Calu3 (cell line): ENCODE data around the gene RGMA. TPM values are rescaled to one million over a fixed set of nuclear protein-coding genes. Genes with fewer than 3 reads are reported as not detected.

ENCODE experiments used
- BruUV-seq: library from RNA; stranded (reverse); fragments of 400-500 nt; replicated peaks from 2 replicates; lab custom pipeline; 2021; lab: Mats Ljungman, UMichigan
- CTCF ChIA-PET: fragments of 300-600 bp; sonication (Branson Sonifier 250); formaldehyde crosslinking; loops from one replicate; lab custom pipeline; 2022; ENCODE audit warnings: antibody characterized with exemption; lab: Charles Lee
- DNase-seq: peaks from one replicate; pipeline ENCODE4 v3.0.0; 2022
- H3K27ac Mint-ChIP-seq: one replicate; pipeline ENCODE4 v1.8.0; 2022; ENCODE audit warnings: mixed read lengths; ENCODE audit not compliant: unreplicated experiment
- H3K27me3 Mint-ChIP-seq: one replicate; pipeline ENCODE4 v1.8.0; 2022; ENCODE audit warnings: mixed read lengths; ENCODE audit not compliant: unreplicated experiment
- H3K36me3 Mint-ChIP-seq: one replicate; pipeline ENCODE4 v1.8.0; 2022; ENCODE audit warnings: mild to moderate bottlenecking, moderate library complexity, mixed read lengths; ENCODE audit not compliant: insufficient read depth, unreplicated experiment
- H3K4me1 Mint-ChIP-seq: one replicate; pipeline ENCODE4 v1.8.0; 2022; ENCODE audit warnings: mild to moderate bottlenecking, low read depth, mixed read lengths; ENCODE audit not compliant: unreplicated experiment
- H3K4me3 Mint-ChIP-seq: one replicate; pipeline ENCODE4 v1.8.0; 2022; ENCODE audit warnings: mild to moderate bottlenecking, low read depth, moderate library complexity, mixed read lengths; ENCODE audit not compliant: unreplicated experiment
- H3K9me3 Mint-ChIP-seq: one replicate; pipeline ENCODE4 v1.8.0; 2022; ENCODE audit warnings: low read depth, mixed read lengths; ENCODE audit not compliant: unreplicated experiment
- CTCF ChIP-seq: fragments of 200-600 bp; IDR thresholded peaks from one replicate; pipeline ENCODE4 v1.8.0; 2022; ENCODE audit warnings: antibody characterized with exemption; ENCODE audit not compliant: unreplicated experiment
- intact Hi-C: fragments of 100-400 bp; cut with micrococcal nuclease; formaldehyde crosslinking; loops from one replicate; pipeline ENCODE4 v1.10.0; 2022; ENCODE audit not compliant: unreplicated experiment
- total RNA-seq: library from RNA; stranded (reverse); gene quantifications from 2 replicates; pipeline ENCODE4 v1.2.3, GENCODE V29; 2022

Gene RGMA
- total RNA-seq, 1 experiment from 2014 or later, result 0.78 TPM

- Mint-ChIP-seq H3K27ac (no peak overlapping the region), H3K36me3 (no peaks in the 10 kb centered on the region), H3K4me1 (no peaks in the 10 kb centered on the region), H3K9me3 (no peaks in the 10 kb centered on the region), H3K27me3 (peaks cover 14% of the 10 kb centered on the region), H3K4me3 (no peak overlapping the region)
- CTCF ChIA-PET, result interaction anchor here (0.5 to 0.7 kb wide), 2 partner anchors 212 to 862 kb away, joined by 3 to 5 read pairs; no protein-coding TSS in a partner anchor
- BruUV-seq, result no TSS peak
- TF ChIP-seq CTCF, result no peak
- intact Hi-C loops, result no loop called here
- no peak for DNase-seq
Observed at GRCh38 chr15:93118904-93119303, 29.9 kb upstream of the RGMA start.

- peaks cover 17% of the 10 kb centered on the region for H3K4me1 Mint-ChIP-seq
- no peak for TF ChIP-seq CTCF
- intact Hi-C loops, result no loop called here
- H3K27ac Mint-ChIP-seq, result peak overlapping the region; percentile 15
- no peak overlapping the region for H3K4me3 Mint-ChIP-seq
- no peaks in the 10 kb centered on the region for H3K9me3 Mint-ChIP-seq
- peak; percentile 23 for DNase-seq
- no peaks in the 10 kb centered on the region for H3K36me3 Mint-ChIP-seq
- no TSS peak for BruUV-seq
- CTCF ChIA-PET, result no interaction called here
- no peaks in the 10 kb centered on the region for H3K27me3 Mint-ChIP-seq
Observed at GRCh38 chr15:93111451-93111850, 22.4 kb upstream of the RGMA start.

GRCh38 chr15:93110502-93111040 is 21.6 kb upstream of the RGMA start:
- CTCF ChIA-PET, result no interaction called here
- no peak for DNase-seq
- BruUV-seq, result no TSS peak
- no peaks in the 10 kb centered on the region for H3K27me3 Mint-ChIP-seq
- intact Hi-C loops, result no loop called here
- no peaks in the 10 kb centered on the region for H3K36me3 Mint-ChIP-seq
- no peak overlapping the region for H3K27ac Mint-ChIP-seq
- H3K4me1 Mint-ChIP-seq, result peaks cover 17% of the 10 kb centered on the region
- H3K9me3 Mint-ChIP-seq, result no peaks in the 10 kb centered on the region
- H3K4me3 Mint-ChIP-seq, result no peak overlapping the region
- TF ChIP-seq CTCF, result no peak

- H3K27ac Mint-ChIP-seq, result no peak overlapping the region
- no peaks in the 10 kb centered on the region for H3K27me3 Mint-ChIP-seq
- no TSS peak for BruUV-seq
- peaks cover 17% of the 10 kb centered on the region for H3K4me1 Mint-ChIP-seq
- no peak overlapping the region for H3K4me3 Mint-ChIP-seq
- H3K9me3 Mint-ChIP-seq, result no peaks in the 10 kb centered on the region
- no peak for DNase-seq
- intact Hi-C loops, result no loop called here
- no peak for TF ChIP-seq CTCF
- no peaks in the 10 kb centered on the region for H3K36me3 Mint-ChIP-seq
- CTCF ChIA-PET, result no interaction called here
Observed at GRCh38 chr15:93109336-93110102, 20.5 kb upstream of the RGMA start.
